ENCODE results near the gene NIPAL3. TPM values are rescaled to one million over a fixed set of nuclear protein-coding genes. Genes with fewer than 3 reads are reported as not detected.

Gene NIPAL3
- 10 to 100 TPM; 25.0 to 36.5 (median 31.3) TPM for total RNA-seq

GRCh38 chr1:24415334-24415909 lies at the start of gene NIPAL3:
TSS of gene NIPAL3 (plus strand) at chr1:24415802. CDS start at chr1:24419548, 3,746 bp downstream.
- intact Hi-C loops (cut with DNase I), result no loop called here
- peak; percentile 87 for DNase-seq
- 5 to 10% methylated on average over 13 to 16 of the region's 28 CpGs for WGBS, 2 donors
- Histone ChIP-seq H3K4me3 (peak within 1 kb of the TSS; percentile 37 to 72 (median 64)), H3K9me3 (no peaks in the 10 kb centered on the region), H3K4me1 (peaks cover 32 to 80% (median 36%) of the 10 kb centered on the region in 3 donors), H3K36me3 (peaks cover 0 to 11% (median 0%) of the 10 kb centered on the region in 3 donors), H3K27ac (peak within 1 kb of the TSS; percentile 80 to 86 (median 82)), H3K27me3 (no peaks in the 10 kb centered on the region)
- peak; percentile 80 to 96 (median 91) for TF ChIP-seq CTCF (IDR thresholded peaks at IDR 0.05)
- peak in 3 of 4 donors; percentile 22 to 85 (median 66) for TF ChIP-seq POLR2A (IDR thresholded peaks at IDR 0.05)

- DNase-seq, result no peak
- TF ChIP-seq POLR2A (IDR thresholded peaks at IDR 0.05) (no peak), CTCF (IDR thresholded peaks at IDR 0.05) (no peak)
- WGBS, 2 donors, result 94 to 96% methylated on average over 8 of the region's 9 CpGs
- Histone ChIP-seq H3K9me3 (no peaks in the 10 kb centered on the region), H3K36me3 (peaks cover 0 to 9% (median 0%) of the 10 kb centered on the region in 3 donors), H3K4me1 (peaks cover 20 to 86% (median 39%) of the 10 kb centered on the region in 3 donors), H3K4me3 (no peak overlapping the region), H3K27ac (peak overlapping the region in 2 of 4 donors; percentile 11 to 89), H3K27me3 (no peaks in the 10 kb centered on the region)
- intact Hi-C loops (cut with DNase I), result no loop called here
Measured at GRCh38 chr1:24366707-24367106, 48.9 kb upstream of the NIPAL3 start.

- no peak for DNase-seq
- intact Hi-C loops (cut with DNase I), result no loop called here
- 44 to 45% methylated on average over 4 of the region's 4 CpGs for WGBS, 2 donors
Measured at GRCh38 chr1:24369199-24369598, 46.4 kb upstream of the NIPAL3 start.

GRCh38 chr1:24369801-24370200 lies 45.8 kb upstream of the NIPAL3 start:
- Histone ChIP-seq H3K27ac (peak overlapping the region in 3 of 4 donors; percentile 77 to 83 (median 79)), H3K4me3 (no peak overlapping the region), H3K27me3 (no peaks in the 10 kb centered on the region), H3K36me3 (peaks cover 0 to 9% (median 0%) of the 10 kb centered on the region in 3 donors), H3K4me1 (peaks cover 9 to 86% (median 34%) of the 10 kb centered on the region in 3 donors), H3K9me3 (no peaks in the 10 kb centered on the region)
- no peak for DNase-seq
- TF ChIP-seq POLR2A (IDR thresholded peaks at IDR 0.05), result no peak
- TF ChIP-seq CTCF (IDR thresholded peaks at IDR 0.05), result no peak
- intact Hi-C loops (cut with DNase I), result no loop called here
- 72 to 88% methylated on average over 4 of the region's 4 CpGs for WGBS, 2 donors

More at GRCh38 chr1:24369199-24369598, 46.4 kb upstream of the NIPAL3 start:
- TF ChIP-seq POLR2A (IDR thresholded peaks at IDR 0.05), result no peak
- no peak for TF ChIP-seq CTCF (IDR thresholded peaks at IDR 0.05)
- H3K4me3 ChIP-seq, result no peak overlapping the region
- peak overlapping the region; percentile 77 to 83 (median 78) for H3K27ac ChIP-seq
- no peaks in the 10 kb centered on the region for H3K27me3 ChIP-seq
- peaks cover 15 to 86% (median 40%) of the 10 kb centered on the region in 3 donors for H3K4me1 ChIP-seq
- no peaks in the 10 kb centered on the region for H3K9me3 ChIP-seq
- H3K36me3 ChIP-seq, result peaks cover 0 to 9% (median 0%) of the 10 kb centered on the region in 3 donors

- Histone ChIP-seq H3K9me3 (no peaks in the 10 kb centered on the region), H3K4me1 (peaks cover 7 to 68% (median 23%) of the 10 kb centered on the region in 3 donors), H3K36me3 (peaks cover 0 to 5% (median 0%) of the 10 kb centered on the region in 3 donors), H3K4me3 (peak overlapping the region in 1 of 4 donors; percentile 15), H3K27ac (peak overlapping the region; percentile 88 to 91 (median 89)), H3K27me3 (no peaks in the 10 kb centered on the region)
- intact Hi-C loops (cut with DNase I), result no loop called here
- DNase-seq, result no peak
- WGBS, 2 donors, result 41 to 50% methylated on average over 3 to 7 of the region's 7 CpGs
- TF ChIP-seq CTCF (IDR thresholded peaks at IDR 0.05), result no peak
- TF ChIP-seq POLR2A (IDR thresholded peaks at IDR 0.05), result no peak
Measured at GRCh38 chr1:24373044-24373443, 42.6 kb upstream of the NIPAL3 start.
